ENCODE data around the gene SMYD4. TPM values are rescaled to one million over a fixed set of nuclear protein-coding genes. Genes with fewer than 3 reads are reported as not detected.
A peak's percentile ranks its signal among the peaks of the same experiment; 100 is the strongest.
"Not testable (repeated sequence)": the region's sequence is repeated elsewhere in the genome, so short reads cannot be mapped to it uniquely, and the experiment has no call there.

The SMYD4 gene, protein sequence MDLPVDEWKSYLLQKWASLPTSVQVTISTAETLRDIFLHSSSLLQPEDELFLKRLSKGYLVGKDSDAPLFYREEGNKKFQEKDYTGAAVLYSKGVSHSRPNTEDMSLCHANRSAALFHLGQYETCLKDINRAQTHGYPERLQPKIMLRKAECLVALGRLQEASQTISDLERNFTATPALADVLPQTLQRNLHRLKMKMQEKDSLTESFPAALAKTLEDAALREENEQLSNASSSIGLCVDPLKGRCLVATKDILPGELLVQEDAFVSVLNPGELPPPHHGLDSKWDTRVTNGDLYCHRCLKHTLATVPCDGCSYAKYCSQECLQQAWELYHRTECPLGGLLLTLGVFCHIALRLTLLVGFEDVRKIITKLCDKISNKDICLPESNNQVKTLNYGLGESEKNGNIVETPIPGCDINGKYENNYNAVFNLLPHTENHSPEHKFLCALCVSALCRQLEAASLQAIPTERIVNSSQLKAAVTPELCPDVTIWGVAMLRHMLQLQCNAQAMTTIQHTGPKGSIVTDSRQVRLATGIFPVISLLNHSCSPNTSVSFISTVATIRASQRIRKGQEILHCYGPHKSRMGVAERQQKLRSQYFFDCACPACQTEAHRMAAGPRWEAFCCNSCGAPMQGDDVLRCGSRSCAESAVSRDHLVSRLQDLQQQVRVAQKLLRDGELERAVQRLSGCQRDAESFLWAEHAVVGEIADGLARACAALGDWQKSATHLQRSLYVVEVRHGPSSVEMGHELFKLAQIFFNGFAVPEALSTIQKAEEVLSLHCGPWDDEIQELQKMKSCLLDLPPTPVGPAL
- total RNA-seq (ENCODE audit: insufficient read depth, low replicate concordance): 42.9 TPM

DNA sequence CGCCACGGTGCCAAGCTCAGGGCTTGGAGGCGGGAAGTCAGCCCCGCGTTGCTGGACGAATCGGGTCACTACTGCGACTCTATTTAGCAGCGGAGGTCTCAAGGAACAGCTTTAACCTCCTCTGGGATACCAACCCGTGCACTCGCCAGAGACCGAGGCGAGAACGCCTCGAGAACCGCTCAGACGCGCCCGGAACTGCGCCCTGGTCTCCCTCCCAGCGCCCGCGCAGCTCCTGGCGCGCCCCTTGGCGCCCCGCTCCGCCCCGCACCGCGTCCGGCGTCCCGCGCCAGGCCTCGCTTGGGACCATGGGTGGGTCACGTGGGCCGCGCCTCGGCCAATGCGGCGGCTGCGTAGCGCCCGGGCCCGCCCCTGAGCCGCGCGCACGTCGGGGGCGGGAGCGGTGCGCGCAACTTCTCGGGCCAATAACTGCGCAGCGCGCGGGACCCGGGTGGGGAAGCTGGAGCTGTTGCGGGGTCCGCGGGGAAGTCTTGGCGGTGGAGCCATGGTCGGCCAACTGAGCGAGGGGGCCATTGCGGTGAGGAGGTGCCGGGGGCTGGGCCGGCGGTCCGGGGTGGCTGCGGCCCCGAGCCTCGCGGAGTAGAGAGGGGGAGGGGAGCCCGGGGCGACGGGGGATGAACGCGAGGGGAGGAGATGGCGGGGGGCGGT lies at the start of gene SMYD4, which contains the start of gene RPA1:
Gene SMYD4 (minus strand): TSS at position 311 of the 666 bp plus-strand sequence. CDS start 1,908 bp downstream, outside the sequence.
Gene RPA1 (plus strand): TSS at position 414 of the 666 bp plus-strand sequence. CDS start 89 bp downstream, at position 503.
- DNase-seq (ENCODE audit: low spot score): peak; percentile 91

DNA sequence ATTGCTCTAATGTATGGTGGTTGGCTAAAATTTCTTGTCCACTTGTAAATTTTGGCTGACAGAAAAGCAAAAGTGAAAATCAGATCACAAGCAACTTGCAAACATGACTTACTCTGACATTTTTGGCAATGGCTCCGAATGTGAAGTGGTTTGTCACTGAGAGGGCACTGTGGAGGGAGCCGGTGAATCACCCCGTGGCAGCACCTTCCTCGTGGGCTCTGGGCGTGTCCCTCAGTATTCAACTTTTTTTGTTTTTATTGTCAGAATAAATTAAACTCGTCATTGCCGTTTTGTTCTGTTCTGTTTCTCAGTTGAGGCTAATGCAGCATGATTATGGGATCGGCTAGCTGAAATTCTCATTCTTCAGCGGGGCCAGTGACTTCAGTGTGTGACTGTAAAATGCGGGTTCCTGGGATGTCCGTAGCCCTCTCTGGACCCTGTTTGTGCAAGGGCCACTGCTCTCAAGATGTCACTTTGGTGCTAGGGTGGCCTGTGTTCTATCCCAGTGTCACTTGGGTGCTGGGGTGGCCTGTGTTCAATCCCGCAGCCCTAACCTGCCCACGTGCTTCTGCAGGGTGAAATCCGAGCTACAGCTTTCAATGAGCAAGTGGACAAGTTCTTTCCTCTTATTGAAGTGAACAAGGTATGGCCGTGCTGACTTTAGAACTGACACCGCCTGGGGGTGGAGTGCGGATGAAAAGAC lies 48.9 kb upstream of the SMYD4 start:
- no peak for DNase-seq (ENCODE audit: low spot score)

DNA sequence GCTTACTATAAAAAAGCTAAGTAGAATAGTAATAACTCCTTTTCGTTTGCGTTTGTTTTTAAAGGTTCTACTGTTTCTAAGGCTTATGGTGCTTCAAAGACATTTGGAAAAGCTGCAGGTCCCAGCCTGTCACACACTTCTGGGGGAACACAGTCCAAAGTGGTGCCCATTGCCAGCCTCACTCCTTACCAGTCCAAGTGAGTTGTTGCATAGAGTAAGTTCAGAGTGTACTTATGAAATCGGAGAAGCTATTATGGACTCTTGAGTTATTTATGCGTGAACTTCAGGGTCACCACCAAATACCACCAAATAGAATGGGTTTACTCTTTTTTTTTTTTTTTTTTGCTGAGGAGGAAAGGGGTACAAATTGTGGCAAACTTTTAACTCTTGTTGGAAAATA lies 45.9 kb upstream of the SMYD4 start:
- DNase-seq (ENCODE audit: low spot score): no peak

DNA sequence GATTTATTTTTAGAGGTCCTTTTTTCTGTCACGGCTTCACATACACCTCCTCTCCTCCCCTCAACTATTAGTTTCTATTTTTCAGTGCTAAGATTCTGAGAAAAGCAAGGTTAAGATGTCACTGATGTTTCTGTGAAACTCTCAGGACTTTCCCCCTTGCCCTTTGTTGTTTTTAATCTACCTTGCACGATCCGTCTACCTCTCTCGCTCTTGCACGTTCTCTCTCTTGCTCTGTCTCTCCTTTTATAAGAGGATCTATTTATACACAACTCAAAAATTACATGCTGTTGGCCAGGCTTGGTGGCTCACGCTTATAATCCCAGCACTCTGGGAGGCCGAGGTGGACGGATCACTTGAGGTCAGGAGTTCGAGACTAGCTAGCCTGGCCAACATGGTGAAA lies 43.7 kb upstream of the SMYD4 start:
- no peak for DNase-seq (ENCODE audit: low spot score)

DNA sequence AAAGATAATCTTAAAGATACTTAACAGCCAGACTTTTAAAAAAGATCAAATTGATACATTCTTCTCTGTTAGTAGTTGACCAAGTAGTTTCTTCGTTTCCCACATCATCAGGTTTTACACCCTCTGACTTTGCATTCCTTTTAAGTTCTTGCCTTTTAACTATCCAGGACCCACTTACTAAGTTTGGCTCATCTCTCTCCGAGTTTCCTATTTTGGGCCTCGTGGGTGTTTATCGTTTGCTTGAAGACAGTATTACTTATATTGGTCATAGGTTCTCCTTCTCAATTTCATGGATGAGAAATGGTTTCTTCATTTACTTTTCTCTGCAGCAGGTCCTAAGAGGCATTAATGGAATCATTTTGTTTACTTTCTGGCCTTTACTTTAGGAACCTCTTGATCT lies 43.3 kb upstream of the SMYD4 start:
- DNase-seq (ENCODE audit: low spot score): no peak

DNA sequence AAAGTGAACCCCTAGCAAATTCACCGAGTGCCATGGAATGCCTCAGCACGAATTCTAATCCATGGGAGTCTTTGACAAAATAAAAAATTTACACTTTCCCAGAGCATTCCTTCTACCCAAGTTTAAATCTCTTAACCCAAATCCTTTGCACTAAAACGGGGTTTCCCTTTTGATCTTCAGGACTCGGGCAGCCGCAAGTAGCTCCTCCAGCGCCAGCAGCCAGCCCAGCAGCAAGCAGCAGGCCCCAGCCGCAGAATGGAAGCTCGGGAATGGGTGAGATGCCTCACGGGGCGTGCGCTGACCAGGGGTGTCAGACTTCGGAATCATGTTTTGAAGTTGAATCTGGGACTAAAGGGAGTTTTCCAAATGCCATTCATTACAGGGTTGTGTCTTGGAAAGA lies 42.6 kb upstream of the SMYD4 start:
- DNase-seq (ENCODE audit: low spot score): no peak

DNA sequence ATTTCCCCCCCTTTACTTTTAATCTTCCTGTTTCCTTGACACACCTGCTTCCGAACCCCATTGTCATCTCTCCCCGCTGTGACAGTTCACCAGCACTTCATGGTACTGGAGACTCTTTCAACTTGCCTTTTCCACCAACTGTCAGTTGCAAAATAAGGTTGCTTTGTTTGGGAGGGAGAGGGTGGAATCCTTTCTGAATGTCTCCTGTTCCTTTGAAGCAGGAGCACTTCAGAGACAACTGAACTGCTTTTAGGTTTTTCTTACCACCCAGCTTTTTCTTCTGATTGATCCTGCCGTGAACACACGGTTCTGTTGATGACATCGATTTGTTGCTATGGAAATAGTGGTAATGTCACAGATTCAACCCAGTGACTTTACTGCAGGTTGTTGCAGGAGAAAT lies 42.1 kb upstream of the SMYD4 start:
- DNase-seq (ENCODE audit: low spot score): no peak

DNA sequence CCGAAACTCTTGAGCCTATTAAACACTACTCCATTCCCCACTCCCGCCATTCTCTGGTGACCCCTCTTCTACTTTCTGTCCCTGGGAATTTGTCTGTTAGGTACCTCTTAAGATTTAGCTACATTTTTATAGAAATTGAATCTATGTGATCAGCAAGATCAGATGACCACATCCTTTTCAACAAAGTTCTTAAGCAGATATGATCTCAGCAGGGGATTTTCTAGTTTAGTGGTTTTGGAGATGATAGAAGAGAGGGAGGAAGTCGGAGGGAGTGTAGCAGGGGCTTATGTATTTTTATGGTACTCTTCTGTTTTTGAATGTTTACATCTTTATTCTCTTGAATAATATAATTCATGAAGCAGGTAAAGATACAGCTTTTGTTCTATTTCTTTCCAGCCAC lies 40.9 kb upstream of the SMYD4 start:
- DNase-seq (ENCODE audit: low spot score): no peak

DNA sequence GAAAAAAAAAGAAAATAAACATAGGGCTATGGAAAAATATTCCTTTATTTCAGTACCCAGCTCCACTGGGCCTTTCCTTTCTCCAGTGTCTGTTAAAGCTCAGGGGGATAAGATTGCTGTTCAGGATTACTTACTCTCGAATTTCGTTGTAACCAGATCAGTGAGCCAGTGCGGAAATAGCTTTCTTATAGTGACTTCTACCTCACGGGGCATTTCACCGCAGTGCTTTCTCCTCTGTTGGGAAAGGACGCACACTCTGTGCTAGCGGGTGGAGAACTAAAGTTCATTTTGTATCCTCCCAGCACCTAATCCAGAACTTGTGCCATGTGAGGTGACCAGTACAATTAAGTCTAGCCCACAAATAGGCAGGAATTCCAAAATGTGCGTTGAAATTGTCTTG lies 38.4 kb upstream of the SMYD4 start:
- DNase-seq (ENCODE audit: low spot score): no peak

DNA sequence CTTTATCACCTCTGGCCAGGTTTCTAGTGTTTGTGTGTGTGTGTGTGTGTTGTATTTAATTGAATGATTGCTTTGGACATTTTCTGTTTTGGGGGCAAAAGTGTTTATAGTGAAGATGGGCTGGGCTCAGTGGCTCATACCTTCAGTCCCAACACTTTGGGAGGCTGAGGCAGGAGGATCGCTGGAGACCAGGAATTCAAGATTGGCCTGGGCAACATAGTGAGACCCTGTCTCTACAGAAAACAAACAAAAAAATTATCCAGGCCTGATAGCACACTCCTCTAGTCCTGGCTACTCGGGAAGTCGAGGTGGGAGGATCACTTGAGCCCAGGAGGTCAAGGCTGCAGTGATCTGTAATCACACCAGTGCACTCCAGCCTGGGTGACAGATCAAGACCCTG lies 37.6 kb upstream of the SMYD4 start:
- DNase-seq (ENCODE audit: low spot score): no peak

DNA sequence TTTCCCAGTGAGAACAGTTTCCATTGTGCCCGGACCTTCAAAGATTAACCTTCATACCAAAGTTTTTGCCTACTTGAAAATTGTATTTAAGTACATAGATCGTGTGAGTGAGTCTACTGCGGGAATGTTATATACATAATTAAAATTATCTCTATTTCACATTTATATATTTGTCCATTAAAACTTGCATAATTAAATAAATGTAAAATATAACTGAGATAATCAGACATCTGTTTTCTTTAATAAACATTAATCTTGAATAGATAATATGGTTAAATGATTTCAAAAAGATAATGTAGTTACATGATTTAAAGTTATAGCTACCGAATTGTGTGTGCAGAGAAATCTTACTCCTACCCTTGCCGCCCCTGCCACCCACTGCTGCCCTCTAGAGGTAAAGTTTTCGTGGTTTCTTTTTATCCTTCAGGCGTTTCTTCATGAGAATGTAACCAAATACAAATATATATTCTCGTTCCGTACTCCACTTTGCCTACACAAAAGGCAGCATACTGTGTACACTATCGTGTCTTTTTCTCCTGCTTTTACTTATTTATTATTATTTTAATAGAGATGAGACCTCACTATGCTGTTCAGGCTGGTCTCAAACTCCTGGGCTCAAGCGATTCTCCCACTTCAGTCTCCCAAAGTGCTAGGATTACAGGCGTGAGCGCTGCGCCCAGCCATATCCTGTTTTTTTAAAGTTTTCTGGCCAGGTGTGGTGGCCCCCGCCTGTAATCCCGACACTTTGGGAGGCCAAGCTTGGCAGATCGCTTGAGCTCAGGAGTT lies 35.7 kb upstream of the SMYD4 start:
- peak; percentile 20 for DNase-seq (ENCODE audit: low spot score)

DNA sequence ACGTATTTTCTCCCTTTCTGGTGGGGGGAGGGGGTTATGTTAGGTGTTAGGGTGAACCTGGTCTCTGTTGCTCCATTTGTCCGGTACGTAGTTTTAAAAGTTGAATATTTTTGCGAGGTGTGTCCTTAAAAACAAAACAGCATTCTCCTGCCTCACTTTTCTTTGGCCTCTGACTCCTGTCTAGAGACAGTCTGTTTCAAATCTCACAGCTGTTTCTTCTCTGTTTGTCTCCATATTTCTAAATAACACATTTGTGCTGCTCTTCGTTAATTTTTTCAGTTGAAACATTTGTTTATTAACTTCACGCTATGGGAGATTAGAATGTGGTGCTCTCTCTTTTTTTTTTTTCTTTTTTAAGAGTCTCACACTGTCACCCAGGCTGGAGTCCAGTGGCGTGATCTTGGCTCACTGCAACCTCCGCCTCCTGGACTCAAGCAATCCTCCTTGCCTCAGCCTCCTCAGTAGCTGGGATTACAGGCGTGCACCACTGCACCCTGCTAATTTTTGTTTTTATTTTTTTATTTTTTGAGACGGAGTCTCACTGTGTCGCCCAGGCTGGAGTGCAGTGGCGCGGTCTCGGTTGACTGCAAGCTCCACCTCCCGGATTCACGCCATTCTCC lies 31.8 kb upstream of the SMYD4 start:
- DNase-seq (ENCODE audit: low spot score): no peak

DNA sequence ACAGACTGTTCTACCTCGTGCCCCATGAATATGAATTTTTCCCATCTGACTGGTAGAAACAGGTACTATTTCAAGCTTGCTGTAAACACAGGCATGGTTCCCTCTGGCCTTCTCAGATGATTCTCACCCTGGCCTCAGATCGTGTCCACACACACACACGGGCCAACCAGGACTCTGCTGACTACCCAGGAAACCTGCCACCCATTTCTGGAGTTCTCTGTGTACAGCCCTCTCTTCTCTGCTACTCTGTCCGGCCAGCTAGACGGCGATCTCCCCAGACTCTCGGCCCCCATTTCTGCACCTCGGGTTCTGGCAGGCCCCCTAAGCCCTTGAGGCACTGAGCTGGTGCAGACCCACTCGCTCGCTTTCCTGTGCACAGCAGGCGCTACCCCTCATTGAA lies 31.3 kb upstream of the SMYD4 start:
- DNase-seq (ENCODE audit: low spot score): no peak

DNA sequence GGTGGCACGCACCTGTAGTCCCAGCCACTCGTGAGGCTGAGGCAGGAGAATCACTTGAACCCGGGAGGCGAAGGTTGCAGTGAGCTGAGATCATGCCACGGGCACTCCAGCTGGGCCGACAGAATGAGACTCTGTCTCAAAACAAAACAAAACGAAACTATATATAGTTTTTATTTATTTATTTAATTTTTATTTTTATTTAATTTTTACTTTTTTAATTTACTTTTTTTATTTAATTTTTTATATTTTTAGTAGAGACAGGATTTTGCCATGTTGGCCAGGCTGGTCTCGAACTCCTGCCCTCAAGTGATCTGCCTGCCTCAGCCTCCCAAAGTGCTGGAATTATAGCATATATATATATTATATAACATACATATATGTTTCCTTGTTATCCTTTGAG lies 26.8 kb upstream of the SMYD4 start:
- not testable (repeated sequence) for DNase-seq (ENCODE audit: low spot score)

DNA sequence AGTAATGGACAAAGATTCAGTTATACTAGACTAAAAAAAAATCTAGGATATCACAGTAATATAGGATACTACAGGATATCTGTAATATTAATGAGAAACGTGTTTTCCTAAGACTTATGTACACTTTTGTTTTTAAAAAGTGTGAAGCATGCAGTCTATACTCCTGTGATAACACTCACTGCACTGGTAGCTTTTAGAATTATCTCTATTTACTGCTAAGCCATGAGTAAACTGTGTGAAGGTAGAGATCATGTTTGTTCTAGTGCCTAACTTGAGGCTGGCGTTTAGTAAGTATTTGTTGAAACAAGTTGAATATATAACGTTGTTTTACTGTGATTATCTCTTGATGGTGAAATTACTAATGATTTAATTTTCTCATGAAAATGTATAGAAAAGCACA lies 24.0 kb upstream of the SMYD4 start:
- no peak for DNase-seq (ENCODE audit: low spot score)

DNA sequence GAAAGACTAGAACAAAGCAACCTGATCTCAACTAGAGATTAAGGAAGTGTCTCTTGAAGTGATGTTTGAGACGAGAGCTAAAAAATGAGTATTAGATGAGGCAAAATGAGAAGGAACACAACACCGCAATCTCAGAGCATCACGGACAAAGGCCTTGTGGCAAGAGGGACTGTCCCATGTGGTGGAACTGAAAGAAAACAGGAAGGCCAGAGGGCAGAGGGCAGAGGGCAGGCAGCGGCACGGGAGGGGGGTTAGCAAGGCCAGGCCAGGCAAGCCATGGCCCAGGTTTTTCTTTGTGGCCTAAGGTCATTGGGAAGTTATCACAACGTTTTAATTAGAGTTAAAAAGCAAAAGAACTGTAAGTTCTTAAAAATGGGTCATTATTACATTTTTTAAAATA lies 22.6 kb upstream of the SMYD4 start:
- DNase-seq (ENCODE audit: low spot score): no peak

DNA sequence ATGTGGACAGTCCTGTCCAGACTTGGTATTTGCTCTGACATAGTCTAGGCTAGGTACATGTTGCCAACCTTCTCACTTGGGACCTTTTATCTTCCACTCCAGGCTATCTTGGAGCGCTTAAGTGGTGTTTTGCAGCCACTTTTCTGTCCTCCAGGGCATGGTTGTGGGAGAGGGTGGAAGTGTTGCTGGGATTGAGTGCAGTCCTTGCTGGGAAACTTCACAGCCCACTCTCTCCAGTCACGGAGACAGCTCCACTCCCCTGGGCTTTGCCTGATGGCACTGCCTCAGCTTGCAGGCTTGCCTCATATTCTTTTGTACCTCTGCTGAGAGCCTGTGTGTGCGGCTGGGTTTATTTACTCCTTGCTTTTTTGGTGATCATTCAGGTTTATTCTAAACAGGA lies 17.5 kb upstream of the SMYD4 start:
- DNase-seq (ENCODE audit: low spot score): no peak

DNA sequence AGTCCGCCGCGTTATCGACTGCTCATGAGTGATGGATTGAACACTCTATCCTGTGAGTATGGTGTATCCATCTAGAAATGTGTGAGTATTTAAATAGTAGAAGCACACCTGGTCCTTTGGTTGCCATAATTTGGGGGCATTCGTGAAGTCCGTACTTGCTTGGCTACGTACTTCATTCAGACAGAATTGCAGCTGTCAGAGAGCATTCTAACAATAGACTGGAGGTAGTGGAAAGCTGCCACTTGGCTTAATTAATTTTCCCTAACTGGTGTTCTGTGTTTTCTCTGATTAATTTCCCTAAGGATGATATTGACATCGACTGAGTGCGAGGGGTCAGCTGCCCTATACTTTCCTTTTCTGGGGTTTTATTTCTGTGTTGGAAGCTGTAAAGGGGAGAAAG lies 14.2 kb upstream of the SMYD4 start:
- no peak for DNase-seq (ENCODE audit: low spot score)

DNA sequence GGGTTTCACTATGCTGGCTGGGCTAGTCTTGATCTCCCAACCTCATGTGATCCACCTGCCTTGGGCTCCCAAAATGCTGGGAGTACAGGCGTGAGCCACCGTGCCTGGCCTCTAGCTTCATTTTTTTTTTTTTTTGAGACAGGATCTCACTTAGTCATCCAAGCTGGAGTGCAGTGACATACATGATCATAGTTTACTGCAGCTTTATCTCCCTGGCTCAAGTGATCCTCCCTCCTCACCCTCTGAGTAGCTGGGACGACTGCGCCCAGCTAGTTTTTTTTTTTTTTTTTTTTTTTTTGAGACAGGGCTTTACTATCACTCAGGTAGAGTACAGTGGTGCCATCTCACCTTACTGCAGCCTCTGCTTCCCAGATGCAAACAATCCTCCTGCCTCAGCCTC lies 9.8 kb upstream of the SMYD4 start:
- DNase-seq (ENCODE audit: low spot score): no peak

DNA sequence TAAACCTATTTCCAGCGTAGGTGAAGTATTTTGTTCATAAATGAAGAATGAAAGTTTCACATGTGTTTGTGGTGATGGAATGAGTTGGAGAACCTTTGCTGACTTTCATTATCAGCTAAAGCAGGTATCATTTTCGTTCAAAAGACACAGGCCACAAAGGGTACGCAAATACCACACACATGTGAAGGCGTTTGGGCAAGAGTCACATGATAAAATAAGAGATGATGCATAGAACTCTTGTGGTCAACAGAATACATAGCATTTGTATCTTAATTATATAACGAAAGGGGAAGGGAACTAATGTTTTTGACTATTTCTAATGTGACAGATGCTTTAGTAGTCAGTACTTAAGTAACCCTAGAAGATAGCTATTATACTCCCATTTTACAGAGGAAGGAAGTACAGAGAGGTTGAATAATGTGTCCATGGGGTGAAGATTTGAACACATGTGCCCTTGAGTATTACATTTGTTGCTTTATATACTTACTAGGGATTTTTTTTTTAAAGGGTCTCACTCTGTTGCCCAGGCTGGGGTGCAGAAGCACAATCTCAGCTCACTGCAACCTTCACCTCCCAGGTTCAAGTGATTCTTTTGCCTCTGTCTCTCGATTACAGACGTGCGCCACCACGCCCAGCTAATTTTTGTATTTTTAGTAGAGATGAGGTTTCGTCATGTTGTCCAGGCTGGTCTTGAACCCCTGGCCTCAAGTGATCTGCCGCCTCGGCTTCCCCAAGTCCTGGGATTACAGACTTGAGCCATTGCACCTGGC lies 4.9 kb upstream of the SMYD4 start:
- no peak for DNase-seq (ENCODE audit: low spot score)
